Epithelial cell of proximal tubule (primary cell): ENCODE results near the gene CAMTA2. TPM values are rescaled to one million over a fixed set of nuclear protein-coding genes. Genes with fewer than 3 reads are reported as not detected.

ENCODE experiments used
- DNase-seq: peaks from one replicate; pipeline ENCODE4 v3.0.0-alpha.2; 2011; ENCODE audit warnings: low read depth
- H3K4me3 ChIP-seq: 2 replicates; pipeline ENCODE4 v1.5.1; 2011; ENCODE audit warnings: low read depth, mild to moderate bottlenecking, low read length
- total RNA-seq: library from RNA; depleted of rRNA; stranded (reverse); fragments of >200 nt; gene quantifications from 2 replicates; pipeline ENCODE4 v1.2.3, GENCODE V29; 2015
- TF ChIP-seq, protein P1 (sequence below): conservative IDR thresholded peaks from 2 replicates; pipeline ENCODE4 v1.5.1; 2012; ENCODE audit warnings: low read depth, mild to moderate bottlenecking, low read length

The CAMTA2 gene
- total RNA-seq, 1 donor from 2014 or later, result 16.7 TPM

DNA sequence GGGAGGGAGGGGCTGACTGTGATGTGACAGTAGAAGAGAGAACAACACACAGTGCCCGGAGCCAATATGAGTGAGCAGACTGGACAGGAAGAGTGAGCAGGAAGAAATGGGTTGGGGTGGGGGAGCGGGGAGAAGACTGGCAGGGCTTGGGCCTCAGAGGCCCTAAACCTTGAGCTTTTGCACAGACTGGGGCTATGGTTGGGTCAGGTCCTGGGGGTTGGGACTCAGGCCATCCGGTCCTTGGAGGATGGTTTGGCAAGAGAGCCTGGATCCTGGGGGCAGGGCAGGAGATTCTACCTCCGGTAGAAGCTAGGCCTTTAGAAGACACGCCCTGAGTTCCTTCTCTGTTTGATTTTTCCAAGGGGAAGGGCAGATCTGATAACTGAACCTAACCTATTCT lies 1.1 kb downstream of the CAMTA2 start:
- no peak for DNase-seq
- H3K4me3 ChIP-seq, result peak overlapping the region; percentile 74
- TF ChIP-seq, protein P1, sequence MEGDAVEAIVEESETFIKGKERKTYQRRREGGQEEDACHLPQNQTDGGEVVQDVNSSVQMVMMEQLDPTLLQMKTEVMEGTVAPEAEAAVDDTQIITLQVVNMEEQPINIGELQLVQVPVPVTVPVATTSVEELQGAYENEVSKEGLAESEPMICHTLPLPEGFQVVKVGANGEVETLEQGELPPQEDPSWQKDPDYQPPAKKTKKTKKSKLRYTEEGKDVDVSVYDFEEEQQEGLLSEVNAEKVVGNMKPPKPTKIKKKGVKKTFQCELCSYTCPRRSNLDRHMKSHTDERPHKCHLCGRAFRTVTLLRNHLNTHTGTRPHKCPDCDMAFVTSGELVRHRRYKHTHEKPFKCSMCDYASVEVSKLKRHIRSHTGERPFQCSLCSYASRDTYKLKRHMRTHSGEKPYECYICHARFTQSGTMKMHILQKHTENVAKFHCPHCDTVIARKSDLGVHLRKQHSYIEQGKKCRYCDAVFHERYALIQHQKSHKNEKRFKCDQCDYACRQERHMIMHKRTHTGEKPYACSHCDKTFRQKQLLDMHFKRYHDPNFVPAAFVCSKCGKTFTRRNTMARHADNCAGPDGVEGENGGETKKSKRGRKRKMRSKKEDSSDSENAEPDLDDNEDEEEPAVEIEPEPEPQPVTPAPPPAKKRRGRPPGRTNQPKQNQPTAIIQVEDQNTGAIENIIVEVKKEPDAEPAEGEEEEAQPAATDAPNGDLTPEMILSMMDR, result no peak

DNA sequence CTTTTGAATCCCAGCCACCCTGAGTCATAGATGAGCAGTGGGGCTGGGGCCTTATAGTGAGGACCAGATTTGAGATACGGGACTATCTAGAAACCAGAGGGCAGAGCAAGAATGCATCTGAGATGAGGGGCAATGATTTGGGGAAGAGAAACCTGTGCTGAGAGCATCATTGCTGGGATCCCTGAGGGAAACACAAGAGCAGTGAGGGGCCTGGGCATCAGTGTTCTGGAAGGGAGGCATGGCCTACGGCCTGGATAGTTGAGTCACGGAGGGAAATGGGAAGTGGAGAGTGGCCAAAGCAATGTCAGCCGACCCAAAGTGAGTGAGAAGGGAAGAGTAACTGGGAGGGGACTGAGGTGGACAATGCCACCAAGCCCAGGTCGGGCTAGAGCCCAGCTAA lies 5.2 kb downstream of the CAMTA2 start:
- H3K4me3 ChIP-seq, result no peak overlapping the region
- no peak for DNase-seq
- TF ChIP-seq, protein P1, result no peak

DNA sequence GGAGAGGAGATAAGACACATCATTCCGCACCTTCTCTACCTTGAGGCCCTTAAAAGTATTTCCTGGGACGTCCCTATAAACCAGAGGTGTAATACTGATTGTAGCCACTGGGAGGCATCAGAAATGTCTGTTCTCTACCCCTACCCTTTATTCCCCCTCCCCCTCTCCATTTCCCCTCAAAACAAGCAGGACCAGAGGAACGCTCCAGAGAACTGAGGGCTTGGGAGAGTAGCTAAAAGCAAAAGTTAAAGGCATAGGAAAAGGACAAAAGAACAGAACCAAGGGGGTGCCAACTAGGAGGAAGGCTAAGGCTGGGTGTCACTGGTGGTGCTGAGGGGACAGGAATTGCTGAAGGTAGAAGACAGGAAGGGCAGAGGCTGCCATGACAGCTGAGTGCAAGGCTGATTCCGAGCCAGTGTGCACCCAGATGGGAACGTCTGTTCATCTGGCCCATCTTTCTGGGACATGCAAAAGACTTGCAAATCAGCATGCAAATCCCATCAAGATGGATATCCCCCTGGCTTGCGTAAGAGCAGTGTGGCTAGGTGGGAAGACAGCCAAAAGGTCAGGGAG lies 6.7 kb downstream of the CAMTA2 start:
- no peak overlapping the region for H3K4me3 ChIP-seq
- DNase-seq, result no peak
- TF ChIP-seq, protein P1, result peak; percentile 74

DNA sequence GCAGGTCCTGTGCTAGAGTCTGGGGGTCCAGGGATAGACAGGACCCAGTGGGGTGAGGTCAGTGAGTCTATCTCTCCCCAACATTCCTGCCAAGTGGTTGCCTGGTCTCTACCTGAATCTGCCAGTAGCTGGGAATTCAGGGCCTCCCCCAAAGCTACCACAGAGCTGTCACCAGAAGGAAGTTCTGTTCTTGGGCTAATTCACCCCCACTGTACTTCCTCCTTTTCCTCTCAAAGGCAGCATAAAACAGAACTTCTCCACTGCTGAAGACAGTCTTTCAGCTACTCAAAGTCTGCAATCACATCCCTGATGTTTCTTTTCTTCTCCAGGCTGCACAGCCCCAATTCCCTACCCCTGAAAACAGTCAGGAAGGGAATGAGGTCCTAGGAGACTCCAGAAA lies 8.7 kb downstream of the CAMTA2 start:
- DNase-seq, result no peak
- H3K4me3 ChIP-seq, result no peak overlapping the region
- TF ChIP-seq, protein P1, result no peak

DNA sequence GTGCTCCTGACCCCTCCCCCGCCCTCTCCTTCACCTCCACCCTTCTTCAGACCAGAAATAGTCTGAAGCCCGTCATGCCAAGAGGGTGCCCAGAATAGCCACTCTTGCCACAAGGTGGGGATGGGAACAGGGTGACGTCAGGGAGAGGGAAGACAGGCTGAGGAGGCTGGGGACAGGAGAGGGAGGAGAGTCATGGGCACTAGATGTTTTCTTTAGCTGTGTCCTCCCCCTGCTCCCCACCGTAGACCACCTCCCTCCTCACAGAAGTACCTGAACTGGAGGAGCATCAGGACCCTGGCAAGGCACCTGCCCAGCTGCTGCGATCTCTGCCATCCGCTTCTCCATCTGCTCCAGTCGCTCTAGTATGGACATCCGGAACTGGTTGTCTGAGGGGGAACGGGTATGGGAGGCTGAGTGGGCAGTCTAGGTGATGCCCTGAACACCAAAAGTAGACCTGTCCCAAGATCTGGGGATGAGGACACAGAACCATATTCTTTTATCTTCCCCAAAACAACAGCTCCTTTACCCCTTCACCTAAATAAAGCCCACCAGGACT lies 13.3 kb downstream of the CAMTA2 start:
- DNase-seq, result no peak
- TF ChIP-seq, protein P1, result no peak
- no peak overlapping the region for H3K4me3 ChIP-seq

DNA sequence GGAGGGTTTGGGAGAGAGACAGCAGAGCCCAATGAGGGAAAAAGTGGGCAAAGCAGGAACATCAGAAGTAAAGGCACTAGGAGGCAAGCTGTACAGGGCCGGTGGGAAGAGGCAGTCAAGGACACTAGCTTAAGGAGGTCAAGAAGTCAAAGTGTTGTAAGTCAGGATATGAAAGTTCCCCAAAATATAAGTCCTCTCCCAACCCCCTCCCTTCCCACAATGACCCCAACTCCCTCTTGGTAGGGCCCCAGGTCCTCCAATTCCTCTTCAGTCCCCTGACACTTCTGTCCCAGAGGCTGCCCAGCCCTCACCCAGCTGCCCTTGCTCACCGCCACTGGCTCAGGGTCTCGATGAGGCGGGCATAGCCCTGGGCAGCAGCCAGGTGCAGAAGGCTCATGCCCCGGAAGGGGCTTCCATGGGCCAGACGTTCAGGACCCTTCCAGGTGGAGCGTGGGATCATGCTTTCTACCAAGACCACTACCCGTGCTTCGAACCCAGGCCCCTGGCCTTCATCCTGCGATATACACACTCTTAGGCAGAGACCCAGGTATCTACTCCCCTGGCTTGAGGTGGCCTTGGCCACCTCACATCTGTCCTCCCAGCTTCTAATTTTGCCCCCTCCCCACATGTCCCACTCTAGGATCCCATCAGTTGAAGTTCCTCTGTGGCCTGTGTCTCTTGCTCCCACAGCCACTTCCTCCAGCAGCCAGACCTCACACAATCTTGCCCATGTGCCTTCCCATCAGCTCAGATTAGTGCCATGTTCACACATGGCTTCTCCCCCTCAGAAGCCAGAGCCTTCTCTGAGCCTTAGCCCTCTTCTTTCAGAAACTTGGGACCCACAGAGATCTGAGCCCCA lies 14.0 kb downstream of the CAMTA2 start:
- TF ChIP-seq, protein P1, result no peak
- no peak overlapping the region for H3K4me3 ChIP-seq
- no peak for DNase-seq

DNA sequence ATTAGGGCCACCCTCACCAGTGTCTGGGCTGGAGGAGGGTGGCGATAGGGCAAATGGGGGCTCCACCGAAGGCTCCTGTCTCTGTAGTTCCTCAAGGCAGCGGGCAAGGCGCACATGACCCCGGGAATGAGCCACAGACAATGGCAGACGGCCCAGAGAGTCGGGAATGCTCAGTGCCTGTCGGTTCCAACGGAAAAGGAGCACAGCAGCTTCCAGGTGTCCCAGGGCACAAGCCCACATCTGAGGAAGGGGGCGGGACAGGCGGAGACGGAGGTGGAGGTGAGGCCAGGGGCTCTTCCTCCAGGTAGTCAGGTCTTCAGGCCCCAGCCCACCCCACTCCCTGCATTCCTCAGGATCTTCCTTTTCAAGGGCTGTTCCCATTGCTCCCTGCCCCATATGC lies 14.7 kb downstream of the CAMTA2 start:
- no peak for DNase-seq
- H3K4me3 ChIP-seq, result no peak overlapping the region
- TF ChIP-seq, protein P1, result no peak
